Cardiac fibroblast (primary cell): Measurements from ENCODE around the gene ZNF263.

Source experiments
- DNase-seq, 2 donors: peaks; one replicate each; pipeline versions ENCODE4 v3.0.0 to v3.0.0-alpha.2; 2010; ENCODE audit warnings: low read depth in 2 of 2
- H3K4me3 ChIP-seq, 2 donors: replicated peaks in 1 of 2; 1 replicate in 1 of 2; 2 replicates in 1 of 2; pipeline ENCODE4 v1.5.1; 2011; ENCODE audit warnings: low read depth in 2 of 2, low read length in 2 of 2, mild to moderate bottlenecking in 2 of 2, moderate library complexity in 1 of 2
- TF ChIP-seq, protein P1 (sequence below): IDR thresholded peaks from one replicate; pipeline ENCODE4 v1.5.1; 2011; ENCODE audit warnings: low read depth, mild to moderate bottlenecking, low read length, inconsistent platforms

ZNF263 gene

DNA sequence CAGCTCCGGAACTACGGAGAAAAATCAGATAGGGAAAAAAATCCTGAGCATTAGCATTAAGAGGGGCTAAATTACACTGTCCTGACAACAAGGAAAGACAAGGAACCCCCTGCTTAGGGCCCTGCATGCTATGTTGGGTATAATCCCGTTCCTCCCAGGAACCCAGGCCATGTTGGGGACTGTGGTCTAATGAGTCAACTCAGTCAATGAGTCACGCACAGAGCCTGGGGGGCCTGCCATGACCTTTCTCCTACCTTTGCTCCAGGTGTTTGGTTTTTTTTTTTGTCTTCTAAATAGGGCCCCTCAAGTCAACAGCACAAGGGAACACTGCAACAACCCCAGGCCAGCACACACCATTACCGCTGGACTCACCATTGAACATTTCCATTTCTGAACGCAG, 39.4 kb upstream of the ZNF263 start:
- TF ChIP-seq, protein P1, sequence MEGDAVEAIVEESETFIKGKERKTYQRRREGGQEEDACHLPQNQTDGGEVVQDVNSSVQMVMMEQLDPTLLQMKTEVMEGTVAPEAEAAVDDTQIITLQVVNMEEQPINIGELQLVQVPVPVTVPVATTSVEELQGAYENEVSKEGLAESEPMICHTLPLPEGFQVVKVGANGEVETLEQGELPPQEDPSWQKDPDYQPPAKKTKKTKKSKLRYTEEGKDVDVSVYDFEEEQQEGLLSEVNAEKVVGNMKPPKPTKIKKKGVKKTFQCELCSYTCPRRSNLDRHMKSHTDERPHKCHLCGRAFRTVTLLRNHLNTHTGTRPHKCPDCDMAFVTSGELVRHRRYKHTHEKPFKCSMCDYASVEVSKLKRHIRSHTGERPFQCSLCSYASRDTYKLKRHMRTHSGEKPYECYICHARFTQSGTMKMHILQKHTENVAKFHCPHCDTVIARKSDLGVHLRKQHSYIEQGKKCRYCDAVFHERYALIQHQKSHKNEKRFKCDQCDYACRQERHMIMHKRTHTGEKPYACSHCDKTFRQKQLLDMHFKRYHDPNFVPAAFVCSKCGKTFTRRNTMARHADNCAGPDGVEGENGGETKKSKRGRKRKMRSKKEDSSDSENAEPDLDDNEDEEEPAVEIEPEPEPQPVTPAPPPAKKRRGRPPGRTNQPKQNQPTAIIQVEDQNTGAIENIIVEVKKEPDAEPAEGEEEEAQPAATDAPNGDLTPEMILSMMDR, result no peak
- no peak for DNase-seq
- no peak overlapping the region for H3K4me3 ChIP-seq

DNA sequence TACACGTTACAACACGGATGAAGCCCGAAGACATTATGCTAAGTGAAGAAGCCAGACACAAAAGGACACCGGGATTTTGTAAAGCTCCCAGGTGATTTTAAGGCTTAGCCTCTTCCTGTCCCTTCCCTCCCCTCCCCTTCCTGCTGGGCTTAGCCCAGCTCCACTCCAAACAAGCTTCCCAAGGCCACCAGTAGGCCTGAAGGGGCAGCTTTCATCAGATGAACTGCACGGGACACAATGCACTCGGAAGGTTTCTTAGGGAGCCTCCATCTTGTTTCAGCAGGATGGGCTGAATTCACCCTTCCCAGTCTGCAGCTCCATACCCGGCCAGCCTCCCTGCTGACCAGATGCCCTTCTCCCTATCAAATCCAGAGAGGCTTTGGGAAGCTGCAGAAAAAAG, 37.3 kb upstream of the ZNF263 start:
- H3K4me3 ChIP-seq, result no peak overlapping the region
- no peak for DNase-seq
- TF ChIP-seq, protein P1, result no peak

DNA sequence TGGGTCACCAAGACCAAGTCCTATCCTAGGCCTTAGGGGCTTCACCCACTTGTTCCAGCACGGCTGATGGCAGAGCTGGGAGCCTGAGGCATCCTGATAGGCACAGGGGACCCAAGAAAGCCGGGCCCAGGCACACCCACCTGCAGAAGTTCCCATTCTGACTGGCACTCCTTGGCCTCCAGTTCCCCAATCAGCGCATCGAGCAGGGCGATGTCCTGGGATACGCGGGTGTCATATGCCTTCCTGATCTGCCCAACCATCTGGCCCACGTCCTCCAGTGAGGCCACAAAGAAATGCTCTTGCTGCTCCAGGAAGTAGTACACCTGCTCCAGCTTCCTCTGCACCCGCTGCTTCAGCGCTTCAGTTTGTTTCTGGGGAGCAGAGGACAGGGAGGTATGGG, 36.4 kb upstream of the ZNF263 start:
- H3K4me3 ChIP-seq, result no peak overlapping the region
- TF ChIP-seq, protein P1, result no peak
- no peak for DNase-seq

DNA sequence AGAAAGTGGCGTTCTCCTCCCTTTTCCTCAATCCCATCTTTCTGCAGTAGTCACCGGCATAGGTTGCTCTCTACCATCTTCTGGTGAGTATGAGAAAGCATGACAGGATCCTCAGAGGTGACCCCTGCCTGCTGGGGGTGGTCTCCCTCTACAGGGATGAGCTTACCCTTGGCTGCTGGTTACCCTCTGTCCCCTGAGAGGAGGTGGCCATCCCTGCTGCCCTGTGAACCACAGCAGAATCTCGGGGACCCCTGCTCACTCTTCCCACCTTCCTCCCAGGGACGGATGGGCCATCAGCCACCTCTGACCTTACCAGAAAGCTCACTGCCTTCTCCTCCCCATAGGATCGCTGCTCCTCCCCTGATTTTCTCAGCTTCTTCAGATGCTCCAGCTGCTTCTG, 34.7 kb upstream of the ZNF263 start:
- H3K4me3 ChIP-seq, result no peak overlapping the region
- DNase-seq, result no peak
- TF ChIP-seq, protein P1, result no peak

- no peak overlapping the region for H3K4me3 ChIP-seq
- TF ChIP-seq, protein P1, result no peak
- DNase-seq, result no peak
These were observed 34.3 kb upstream of the ZNF263 start for GRCh38 chr16:3249020-3249419.

GRCh38 chr16:3249451-3249850, 33.8 kb upstream of the ZNF263 start:
- no peak overlapping the region for H3K4me3 ChIP-seq
- TF ChIP-seq, protein P1, result no peak
- no peak for DNase-seq

DNA sequence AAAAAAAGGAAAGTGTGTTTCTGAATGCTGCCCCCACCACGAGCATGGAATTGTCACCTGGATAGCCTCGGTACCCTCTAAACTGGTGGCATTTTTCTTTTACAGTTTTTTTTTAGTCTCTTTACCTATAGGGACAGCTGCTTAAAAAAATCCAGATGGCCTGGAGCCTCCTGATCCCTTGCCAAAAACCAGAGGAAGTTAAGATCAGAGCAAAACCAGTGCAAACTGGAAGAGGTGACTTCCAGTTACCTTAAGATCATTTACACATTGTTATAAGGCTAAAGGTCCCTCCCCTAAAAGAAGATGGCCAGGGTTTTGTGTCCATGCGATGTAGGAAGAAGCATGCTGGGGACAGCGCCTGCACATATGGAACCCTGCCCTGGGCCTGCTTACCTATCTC, 30.3 kb upstream of the ZNF263 start:
- H3K4me3 ChIP-seq, result no peak overlapping the region
- TF ChIP-seq, protein P1, result no peak
- no peak for DNase-seq
